Large intestine (tissue), 3 donors: ENCODE measurements around the gene SNRPB2. TPM values are rescaled to one million over a fixed set of nuclear protein-coding genes. Genes with fewer than 3 reads are reported as not detected.

ENCODE experiments used
- DNase-seq, 2 donors: peaks; one replicate each; pipeline versions ENCODE4 v3.0.0 to v3.0.0-alpha.2; 2013
- H3K27ac ChIP-seq: one replicate; pipeline ENCODE4 v1.5.1; 2013; ENCODE audit warnings: low read length
- H3K27me3 ChIP-seq: 2 replicates; pipeline ENCODE4 v1.6.1; 2013; ENCODE audit warnings: low read length; ENCODE audit not compliant: control insufficient read depth, insufficient read depth
- H3K36me3 ChIP-seq: 2 replicates; pipeline ENCODE4 v1.6.1; 2013; ENCODE audit warnings: low read length; ENCODE audit not compliant: control insufficient read depth, insufficient read depth
- H3K4me1 ChIP-seq: one replicate; pipeline ENCODE4 v1.6.1; 2013; ENCODE audit warnings: low read length; ENCODE audit not compliant: control insufficient read depth, insufficient read depth
- H3K4me3 ChIP-seq: one replicate; pipeline ENCODE4 v1.5.1; 2013; ENCODE audit warnings: low read length
- H3K9me3 ChIP-seq: one replicate; pipeline ENCODE4 v1.6.1; 2013; ENCODE audit warnings: mild to moderate bottlenecking, low read depth, low read length, moderate library complexity; ENCODE audit not compliant: control insufficient read depth
- WGBS: methylation state at CpG from one replicate; pipeline ENCODE4 v1.1.5; 2013; ENCODE audit warnings: low lambda C conversion rate; ENCODE audit not compliant: insufficient coverage; 5-methylcytosine and 5-hydroxymethylcytosine counted together
- polyA plus RNA-seq: library from polyadenylated mRNA; unstranded; fragments of 120-200 nt; gene quantifications from one replicate; pipeline ENCODE4 v1.2.1, GENCODE V29; 2013

Gene SNRPB2
- polyA plus RNA-seq, 1 donor = 78.6 TPM

GRCh38 chr20:16695628-16696027, 34.2 kb upstream of the SNRPB2 start:
- no peak overlapping the region for H3K27ac ChIP-seq
- WGBS = 100% methylated on average over 1 of the region's 3 CpGs
- DNase-seq = peak; percentile 12 to 54
- no peaks in the 10 kb centered on the region for H3K36me3 ChIP-seq
- H3K4me3 ChIP-seq = no peak overlapping the region
- no peaks in the 10 kb centered on the region for H3K4me1 ChIP-seq
- H3K27me3 ChIP-seq = no peaks in the 10 kb centered on the region
- H3K9me3 ChIP-seq = no peaks in the 10 kb centered on the region

- H3K4me1 ChIP-seq = no peaks in the 10 kb centered on the region
- no peaks in the 10 kb centered on the region for H3K27me3 ChIP-seq
- H3K27ac ChIP-seq = no peak overlapping the region
- no CpG with 5 or more reads among the region's 4 CpGs for WGBS
- no peak for DNase-seq
- no peaks in the 10 kb centered on the region for H3K9me3 ChIP-seq
- no peak overlapping the region for H3K4me3 ChIP-seq
- H3K36me3 ChIP-seq = no peaks in the 10 kb centered on the region
These were observed 30.5 kb upstream of the SNRPB2 start for GRCh38 chr20:16699293-16699692.

- Histone ChIP-seq H3K9me3 (no peaks in the 10 kb centered on the region), H3K4me3 (no peak overlapping the region), H3K27ac (no peak overlapping the region), H3K27me3 (no peaks in the 10 kb centered on the region), H3K36me3 (no peaks in the 10 kb centered on the region), H3K4me1 (no peaks in the 10 kb centered on the region)
- WGBS = 93% methylated on average over 3 of the region's 3 CpGs
- no peak for DNase-seq
These were observed 28.5 kb upstream of the SNRPB2 start for GRCh38 chr20:16701296-16701695.

GRCh38 chr20:16703570-16703969, 26.3 kb upstream of the SNRPB2 start:
- Histone ChIP-seq H3K27ac (no peak overlapping the region), H3K4me3 (no peak overlapping the region), H3K9me3 (no peaks in the 10 kb centered on the region), H3K36me3 (no peaks in the 10 kb centered on the region), H3K4me1 (no peaks in the 10 kb centered on the region), H3K27me3 (no peaks in the 10 kb centered on the region)
- DNase-seq = no peak
- 72% methylated on average over 2 of the region's 4 CpGs for WGBS

GRCh38 chr20:16707674-16708073, 22.2 kb upstream of the SNRPB2 start:
- no peaks in the 10 kb centered on the region for H3K9me3 ChIP-seq

GRCh38 chr20:16708602-16709001, 21.2 kb upstream of the SNRPB2 start:
- Histone ChIP-seq H3K27ac (no peak overlapping the region), H3K9me3 (no peaks in the 10 kb centered on the region), H3K4me3 (no peak overlapping the region), H3K36me3 (no peaks in the 10 kb centered on the region), H3K27me3 (no peaks in the 10 kb centered on the region), H3K4me1 (no peaks in the 10 kb centered on the region)
- DNase-seq = no peak

More at GRCh38 chr20:16707674-16708073, 22.2 kb upstream of the SNRPB2 start:
- no peaks in the 10 kb centered on the region for H3K36me3 ChIP-seq
- no peak overlapping the region for H3K27ac ChIP-seq
- WGBS = 100% methylated on average over 1 of the region's 3 CpGs
- no peak for DNase-seq
- no peak overlapping the region for H3K4me3 ChIP-seq
- no peaks in the 10 kb centered on the region for H3K27me3 ChIP-seq
- H3K4me1 ChIP-seq = no peaks in the 10 kb centered on the region

- H3K4me3 ChIP-seq = no peak overlapping the region
- H3K27me3 ChIP-seq = no peaks in the 10 kb centered on the region
- H3K36me3 ChIP-seq = no peaks in the 10 kb centered on the region
- H3K27ac ChIP-seq = no peak overlapping the region
- no peak for DNase-seq
- H3K4me1 ChIP-seq = no peaks in the 10 kb centered on the region
- no peaks in the 10 kb centered on the region for H3K9me3 ChIP-seq
These were observed 20.8 kb upstream of the SNRPB2 start for GRCh38 chr20:16709017-16709416.

GRCh38 chr20:16710781-16711180, 19.0 kb upstream of the SNRPB2 start:
- H3K9me3 ChIP-seq = no peaks in the 10 kb centered on the region
- no peak overlapping the region for H3K4me3 ChIP-seq
- H3K27ac ChIP-seq = no peak overlapping the region
- H3K4me1 ChIP-seq = no peaks in the 10 kb centered on the region
- H3K27me3 ChIP-seq = no peaks in the 10 kb centered on the region
- no peaks in the 10 kb centered on the region for H3K36me3 ChIP-seq
- no peak for DNase-seq
- WGBS = no CpG with 5 or more reads among the region's 3 CpGs

GRCh38 chr20:16711661-16712258, 18.1 kb upstream of the SNRPB2 start:
- no peaks in the 10 kb centered on the region for H3K36me3 ChIP-seq
- H3K27me3 ChIP-seq = no peaks in the 10 kb centered on the region
- H3K4me1 ChIP-seq = no peaks in the 10 kb centered on the region
- no peak overlapping the region for H3K27ac ChIP-seq
- WGBS = no CpG with 5 or more reads among the region's 4 CpGs
- DNase-seq = no peak
- no peak overlapping the region for H3K4me3 ChIP-seq
- no peaks in the 10 kb centered on the region for H3K9me3 ChIP-seq

GRCh38 chr20:16712511-16712947, 17.3 kb upstream of the SNRPB2 start:
- Histone ChIP-seq H3K27ac (no peak overlapping the region), H3K4me3 (no peak overlapping the region), H3K36me3 (no peaks in the 10 kb centered on the region), H3K4me1 (no peaks in the 10 kb centered on the region), H3K27me3 (no peaks in the 10 kb centered on the region), H3K9me3 (no peaks in the 10 kb centered on the region)
- DNase-seq = no peak
- 60% methylated on average over 3 of the region's 6 CpGs for WGBS

GRCh38 chr20:16713066-16713465, 16.8 kb upstream of the SNRPB2 start:
- no peak for DNase-seq

More at GRCh38 chr20:16713066-16713465, 16.8 kb upstream of the SNRPB2 start:
- Histone ChIP-seq H3K27me3 (peaks cover under 1% of the 10 kb centered on the region), H3K4me3 (no peak overlapping the region), H3K27ac (no peak overlapping the region), H3K4me1 (no peaks in the 10 kb centered on the region), H3K36me3 (no peaks in the 10 kb centered on the region), H3K9me3 (no peaks in the 10 kb centered on the region)
